NCI-H446 (cell line): ENCODE results near the gene CEL.
"Not testable (repeated sequence)": the region's sequence is repeated elsewhere in the genome, so short reads cannot be mapped to it uniquely, and the experiment has no call there.

Experiments used
- DNase-seq, 2 experiments: peaks; one replicate each; lab custom pipeline; 2025; lab: John Stamatoyannopoulos, UW

Gene CEL

DNA sequence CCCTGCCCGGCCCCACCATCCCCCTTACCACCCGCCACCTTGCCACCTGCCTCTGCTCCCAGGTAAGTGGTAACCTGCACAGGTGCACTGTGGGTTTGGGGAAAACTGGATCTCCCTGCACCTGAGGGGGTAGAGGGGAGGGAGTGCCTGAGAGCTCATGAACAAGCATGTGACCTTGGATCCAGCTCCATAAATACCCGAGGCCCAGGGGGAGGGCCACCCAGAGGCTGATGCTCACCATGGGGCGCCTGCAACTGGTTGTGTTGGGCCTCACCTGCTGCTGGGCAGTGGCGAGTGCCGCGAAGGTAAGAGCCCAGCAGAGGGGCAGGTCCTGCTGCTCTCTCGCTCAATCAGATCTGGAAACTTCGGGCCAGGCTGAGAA is at the start of gene CEL:
CEL (plus strand) TSS at position 218 of the 382 bp plus-strand sequence; CDS start at position 240, 22 bp downstream.
- not testable (repeated sequence) for DNase-seq

DNA sequence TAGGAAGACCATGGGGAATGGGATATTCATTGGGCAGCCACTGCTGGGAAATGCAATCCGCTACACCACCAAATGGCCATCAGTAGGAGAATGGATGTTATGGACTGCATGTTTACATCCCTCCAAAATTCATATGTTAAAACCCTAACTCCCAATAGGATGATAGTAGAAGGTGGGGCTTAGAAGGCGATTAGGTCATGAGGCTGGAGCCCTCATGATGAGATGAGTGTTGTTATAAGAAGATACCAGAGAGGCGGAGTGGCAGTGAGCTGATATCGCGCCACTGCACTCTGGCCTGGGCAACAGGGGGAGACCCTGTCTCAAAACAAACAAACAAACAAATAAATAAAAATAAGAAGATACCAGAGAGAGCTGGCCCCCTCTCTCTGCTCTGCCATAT is 47.1 kb upstream of the CEL start:
- no peak for DNase-seq

DNA sequence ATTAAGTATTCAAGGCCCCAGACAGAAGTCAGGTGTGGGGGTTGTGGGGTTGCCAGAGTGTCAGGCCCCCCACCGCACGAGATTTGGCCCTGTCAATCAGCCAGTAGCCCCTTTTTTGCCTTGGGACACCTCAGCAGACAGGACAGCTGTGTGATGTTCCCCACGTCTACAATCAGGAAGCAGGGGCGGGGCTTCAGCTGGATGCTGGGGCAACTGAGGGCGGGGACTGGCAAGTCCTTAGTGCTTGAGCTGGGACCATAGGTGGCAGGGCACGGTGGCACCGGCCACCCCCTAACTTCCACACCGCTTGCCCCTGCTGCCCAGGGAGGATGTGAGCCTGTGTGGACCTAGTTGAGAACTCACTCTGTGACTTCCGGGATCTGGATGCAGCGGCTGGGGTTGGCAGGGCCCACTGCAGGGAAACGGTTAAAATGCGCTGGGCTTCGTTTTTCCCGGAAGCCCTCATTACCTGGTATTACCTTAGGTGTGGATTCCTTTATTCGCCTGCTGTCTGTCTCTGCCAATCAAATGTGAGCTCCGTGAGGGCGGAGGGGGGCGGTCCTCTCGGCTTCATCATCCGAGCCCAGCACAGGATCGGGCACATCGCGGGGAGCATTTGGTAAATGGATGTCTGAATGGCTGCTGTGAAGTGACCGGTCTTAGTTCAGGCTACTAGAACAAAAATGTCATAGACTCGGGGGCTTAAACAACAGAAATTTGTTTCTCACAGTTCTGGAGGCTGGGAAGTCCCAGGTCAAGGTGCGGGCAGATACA is 38.5 kb upstream of the CEL start:
- no peak for DNase-seq

GRCh38 chr9:133026426-133026825 is 35.4 kb upstream of the CEL start:
- no peak for DNase-seq

GRCh38 chr9:133027134-133027533 is 34.6 kb upstream of the CEL start:
- no peak for DNase-seq

- DNase-seq = no peak
Observed at GRCh38 chr9:133028221-133028620, 33.6 kb upstream of the CEL start.

- no peak for DNase-seq
Observed at GRCh38 chr9:133029994-133030316, 31.8 kb upstream of the CEL start.

GRCh38 chr9:133030317-133031129 is 31.3 kb upstream of the CEL start, which contains the start of gene GTF3C5:
TSS of gene GTF3C5 (plus strand) at chr9:133030997. CDS start at chr9:133031012, 15 bp downstream.
- DNase-seq = peak; percentile 92 to 96

DNA sequence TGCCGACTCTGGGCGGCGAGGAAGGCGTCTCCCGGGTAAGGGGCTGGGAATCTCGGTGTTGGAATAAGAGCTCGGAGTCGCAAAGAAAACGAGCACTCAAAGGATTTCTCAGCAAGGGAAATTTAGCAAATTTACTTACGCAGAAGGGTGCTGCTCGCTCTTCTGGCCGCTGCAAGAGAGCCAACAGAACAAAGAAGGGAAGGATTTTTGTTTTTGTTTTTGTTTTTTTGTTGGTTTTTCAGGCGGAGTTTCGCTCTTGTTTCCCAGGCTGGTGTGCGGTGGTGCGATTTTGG is 30.7 kb upstream of the CEL start:
- no peak for DNase-seq

DNA sequence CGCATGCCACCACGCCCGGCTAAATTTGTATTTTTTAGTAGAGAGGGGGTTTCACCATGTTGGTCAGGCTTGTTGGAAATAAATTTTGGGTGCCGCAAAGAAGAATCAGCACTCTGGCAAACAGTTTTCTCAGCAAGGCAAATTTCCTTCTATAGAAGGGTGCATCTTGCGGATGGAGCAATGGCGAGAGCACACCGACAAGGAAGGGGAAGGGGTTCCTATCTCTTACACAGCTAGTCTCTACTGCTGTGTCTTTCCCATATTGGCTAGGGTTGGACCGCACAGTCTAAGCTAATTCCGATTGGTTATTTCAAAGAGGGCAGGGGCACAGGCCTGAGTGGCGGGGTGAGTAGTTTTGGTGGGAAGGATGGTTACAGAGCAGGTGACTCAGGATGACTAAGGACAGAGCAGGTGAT is 30.3 kb upstream of the CEL start:
- no peak for DNase-seq

DNA sequence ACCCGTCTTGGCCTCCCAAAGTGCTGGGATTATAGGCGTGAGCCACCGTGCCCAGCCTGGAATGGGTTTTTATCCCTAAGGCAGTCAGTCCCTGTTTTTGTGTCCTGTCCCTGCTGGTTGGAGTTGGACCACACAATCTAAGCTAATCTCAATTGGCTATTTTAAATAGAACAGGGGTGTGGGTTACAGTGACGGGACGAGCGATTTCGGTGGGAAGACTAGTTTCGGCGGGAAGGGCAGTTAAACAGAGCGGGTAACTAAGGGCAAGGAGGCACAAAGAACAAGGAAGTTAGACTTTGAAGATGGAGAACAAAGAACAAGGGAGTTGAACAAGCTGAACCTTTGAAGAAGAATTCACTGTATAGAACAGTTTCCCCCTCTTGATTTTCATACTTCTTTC is 29.6 kb upstream of the CEL start:
- DNase-seq = no peak

DNA sequence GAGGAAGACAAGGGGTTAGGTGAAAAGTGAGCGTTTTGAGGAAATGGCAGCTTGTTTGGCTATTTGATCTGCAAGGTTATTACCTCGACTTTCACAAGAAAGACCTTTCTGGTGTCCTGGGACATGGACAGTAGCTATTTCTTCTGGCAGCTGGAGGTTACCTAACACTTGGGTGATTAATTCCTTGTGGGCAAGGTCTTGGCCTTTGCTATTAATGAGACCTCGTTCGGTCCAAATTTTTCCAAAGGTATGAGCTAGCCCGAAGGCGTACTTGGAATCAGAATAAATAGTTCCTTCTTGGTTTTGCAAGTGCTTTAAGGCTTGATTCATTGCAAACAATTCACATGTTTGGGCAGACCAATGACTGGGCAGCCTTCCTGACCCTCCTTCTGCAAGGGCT is 26.1 kb upstream of the CEL start:
- DNase-seq = no peak

DNA sequence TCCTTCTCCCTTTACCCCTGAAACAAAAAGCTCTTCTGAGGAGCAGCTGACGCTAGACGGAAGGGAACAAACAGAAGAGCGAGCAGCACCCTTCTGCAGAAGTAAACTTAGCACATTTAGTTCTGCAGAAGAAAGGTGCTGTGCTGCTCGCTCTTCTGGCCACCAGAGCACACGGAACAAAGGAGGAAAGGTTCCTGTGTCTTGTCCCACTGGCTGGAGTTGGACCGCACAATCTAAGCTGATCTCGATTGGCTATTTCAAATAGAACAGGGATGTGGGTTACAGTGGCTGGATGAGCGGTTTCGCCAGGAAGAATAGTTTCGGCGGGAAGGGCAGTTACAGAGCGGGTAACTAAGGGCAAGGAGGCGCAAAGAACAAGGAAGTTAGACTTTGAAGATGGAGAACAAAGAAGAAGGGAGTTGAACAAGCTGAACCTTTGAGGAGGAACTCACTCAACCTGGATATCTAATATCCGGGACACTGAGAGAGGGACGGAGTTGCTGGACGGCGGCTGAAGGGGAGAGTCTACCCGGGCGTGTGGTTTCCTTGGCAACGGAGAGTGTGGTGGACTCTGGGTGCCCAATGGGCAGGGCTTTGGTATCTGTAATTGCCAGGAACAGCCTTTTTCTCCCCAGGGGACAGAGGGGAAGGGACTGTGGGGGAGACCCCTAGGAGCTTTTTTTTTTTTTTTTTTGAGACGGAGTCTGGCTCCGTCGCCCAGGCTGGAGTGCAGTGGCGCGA is 23.8 kb upstream of the CEL start:
- DNase-seq = no peak

- DNase-seq = peak in 1 of 2 experiments; percentile 4
Observed at GRCh38 chr9:133040892-133041479, 20.8 kb upstream of the CEL start.

- DNase-seq = no peak
Observed at GRCh38 chr9:133041958-133042357, 19.8 kb upstream of the CEL start.

- DNase-seq = no peak
Observed at GRCh38 chr9:133042676-133043075, 19.1 kb upstream of the CEL start.

DNA sequence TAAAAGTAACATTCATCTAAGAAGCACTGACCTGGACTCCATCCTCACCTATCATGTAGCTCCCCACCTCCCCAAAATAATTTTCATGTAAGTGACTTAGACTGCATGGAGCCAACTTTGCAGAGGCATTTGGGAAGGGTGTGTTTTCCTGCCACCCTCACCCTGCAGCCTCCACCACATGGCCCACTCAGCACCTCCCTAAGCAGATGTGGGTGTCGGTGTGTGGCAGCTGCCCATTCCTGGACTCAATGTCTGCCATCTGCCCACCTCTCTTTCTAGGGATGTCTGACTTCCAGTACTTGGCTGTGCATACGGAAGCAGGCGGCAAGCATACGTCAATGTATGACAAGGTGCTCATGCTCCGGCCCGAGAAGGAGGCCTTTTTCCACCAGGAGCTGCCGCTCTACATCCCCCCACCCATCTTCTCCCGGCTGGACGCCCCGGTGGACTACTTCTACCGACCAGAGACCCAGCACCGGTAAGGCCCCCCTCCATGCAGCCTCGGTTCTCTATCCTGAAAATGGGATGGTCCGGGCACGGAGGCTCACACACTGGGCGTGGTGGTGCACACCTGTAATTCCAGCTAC is 18.2 kb upstream of the CEL start:
- no peak for DNase-seq

DNA sequence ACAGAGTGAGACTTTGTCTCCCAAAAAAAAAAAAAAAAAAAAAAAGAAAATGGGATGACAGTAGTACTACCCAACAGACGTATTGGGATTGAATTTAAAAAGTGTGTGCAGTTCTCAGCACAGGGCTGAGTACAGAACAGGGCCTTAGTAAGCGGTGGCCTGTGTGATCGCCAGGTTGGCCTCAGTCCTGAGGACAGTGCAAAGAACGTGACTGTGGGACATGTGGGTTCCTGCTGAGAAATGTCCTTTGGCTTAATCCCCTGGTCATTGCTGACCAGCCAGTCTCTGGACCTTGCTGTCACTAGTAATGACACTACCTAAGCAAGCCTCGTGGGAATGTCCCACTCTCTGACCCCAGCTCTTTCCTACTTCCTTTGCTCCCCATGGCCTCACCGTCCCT is 17.7 kb upstream of the CEL start:
- no peak for DNase-seq

DNA sequence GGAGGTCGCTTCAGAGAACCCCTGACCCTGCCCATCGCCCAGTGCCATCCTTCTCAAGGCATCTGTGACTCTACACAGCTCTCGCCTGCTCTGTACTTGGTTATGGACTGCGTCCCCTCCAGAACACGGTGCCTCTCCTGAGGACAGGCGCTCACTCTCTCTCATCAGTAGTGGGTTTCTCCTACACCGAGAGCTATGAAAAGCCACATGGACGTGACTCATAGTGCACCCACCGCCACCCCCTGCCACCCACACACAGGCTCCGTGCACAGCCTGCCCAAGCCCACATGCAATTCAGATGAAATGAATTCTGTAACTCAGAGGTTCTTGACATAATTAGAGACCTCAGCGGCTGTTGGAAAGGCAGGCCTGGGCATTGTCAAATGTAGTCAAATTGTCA is 17.1 kb upstream of the CEL start:
- no peak for DNase-seq

- DNase-seq = no peak
Observed at GRCh38 chr9:133045132-133045531, 16.6 kb upstream of the CEL start.

GRCh38 chr9:133046196-133046899 is 15.4 kb upstream of the CEL start:
- no peak for DNase-seq

DNA sequence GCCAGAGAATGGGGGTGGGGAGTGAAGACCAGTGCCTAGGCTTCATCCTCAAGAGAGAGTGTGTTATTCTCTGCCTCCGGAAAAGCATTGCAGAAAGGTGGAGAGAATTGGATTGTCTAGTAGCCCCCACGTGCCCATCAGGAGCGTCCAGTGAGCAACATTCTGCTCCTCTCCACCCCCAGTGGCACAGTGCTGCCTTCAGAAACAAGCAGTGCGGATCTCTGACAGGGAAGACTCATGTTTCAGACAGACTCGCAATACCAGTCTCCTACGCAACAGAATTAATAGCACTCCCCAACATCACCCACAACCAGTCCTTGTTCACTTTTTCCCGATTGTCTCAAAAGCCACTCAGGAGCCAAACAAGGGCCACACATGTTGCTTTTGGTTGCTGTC is 14.9 kb upstream of the CEL start:
- no peak for DNase-seq
